Subcutaneous abdominal adipose tissue (tissue), 5 donors: ENCODE measurements around the gene SH3RF3.

ENCODE experiments used
- H3K27ac ChIP-seq: one replicate; pipeline ENCODE4 v1.7.0; 2013; ENCODE audit warnings: low read depth, mild to moderate bottlenecking, inconsistent platforms, low read length, moderate library complexity
- H3K27me3 ChIP-seq, 5 donors: one replicate each; pipeline ENCODE4 v1.7.0; 2013; ENCODE audit warnings: low read length in 5 of 5, inconsistent platforms in 1 of 5; ENCODE audit not compliant: control insufficient read depth in 5 of 5, insufficient read depth in 4 of 5
- H3K36me3 ChIP-seq, 5 donors: one replicate each; pipeline ENCODE4 v1.7.0; 2013; ENCODE audit warnings: low read length in 5 of 5; ENCODE audit not compliant: control insufficient read depth in 5 of 5, insufficient read depth in 5 of 5
- H3K4me1 ChIP-seq, 5 donors: one replicate each; pipeline ENCODE4 v1.7.0; 2013; ENCODE audit warnings: low read length in 5 of 5, mild to moderate bottlenecking in 3 of 5, moderate library complexity in 1 of 5; ENCODE audit not compliant: control insufficient read depth in 5 of 5, insufficient read depth in 5 of 5
- H3K4me3 ChIP-seq, 5 donors: one replicate each; pipeline ENCODE4 v1.7.0; 2013; ENCODE audit warnings: low read length in 5 of 5, low read depth in 1 of 5
- H3K9ac ChIP-seq, 5 donors: one replicate each; pipeline ENCODE4 v1.7.0; 2013; ENCODE audit warnings: low read length in 5 of 5, mild to moderate bottlenecking in 4 of 5, moderate library complexity in 3 of 5
- H3K9me3 ChIP-seq, 5 donors: one replicate each; pipeline ENCODE4 v1.7.0; 2013; ENCODE audit warnings: low read length in 5 of 5; ENCODE audit not compliant: control insufficient read depth in 5 of 5
- donor health status: healthy.
- donor health status: healthy.
- donor health status: healthy.
- donor health status: healthy.
- donor health status: healthy.

Gene SH3RF3

GRCh38 chr2:109205447-109205846 lies 76.4 kb downstream of the SH3RF3 start:
- no peak overlapping the region for H3K4me3 ChIP-seq
- H3K9me3 ChIP-seq, result peaks cover 0 to 6% (median 5%) of the 10 kb centered on the region in 5 donors
- peaks cover 0 to 2% (median 0%) of the 10 kb centered on the region in 5 donors for H3K36me3 ChIP-seq
- no peak overlapping the region for H3K9ac ChIP-seq
- no peaks in the 10 kb centered on the region for H3K27me3 ChIP-seq
- H3K27ac ChIP-seq, result no peak overlapping the region
- H3K4me1 ChIP-seq, result peaks cover 5 to 28% (median 20%) of the 10 kb centered on the region in 5 donors

- H3K27ac ChIP-seq, result no peak overlapping the region
- peaks cover 0 to 2% (median 0%) of the 10 kb centered on the region in 5 donors for H3K36me3 ChIP-seq
- no peaks in the 10 kb centered on the region for H3K27me3 ChIP-seq
- H3K4me1 ChIP-seq, result peaks cover 5 to 29% (median 21%) of the 10 kb centered on the region in 5 donors
- no peak overlapping the region for H3K9ac ChIP-seq
- H3K9me3 ChIP-seq, result peaks cover 0 to 6% (median 5%) of the 10 kb centered on the region in 5 donors
- no peak overlapping the region for H3K4me3 ChIP-seq
These were observed 77.7 kb downstream of the SH3RF3 start for GRCh38 chr2:109206569-109207146.

- Histone ChIP-seq H3K4me1 (peaks cover 5 to 28% (median 20%) of the 10 kb centered on the region in 5 donors), H3K27me3 (no peaks in the 10 kb centered on the region), H3K9me3 (peaks cover 0 to 6% (median 5%) of the 10 kb centered on the region in 5 donors), H3K4me3 (no peak overlapping the region), H3K36me3 (peaks cover 0 to 2% (median 0%) of the 10 kb centered on the region in 5 donors), H3K27ac (no peak overlapping the region), H3K9ac (no peak overlapping the region)
These were observed 78.2 kb downstream of the SH3RF3 start for GRCh38 chr2:109207176-109207575.

DNA sequence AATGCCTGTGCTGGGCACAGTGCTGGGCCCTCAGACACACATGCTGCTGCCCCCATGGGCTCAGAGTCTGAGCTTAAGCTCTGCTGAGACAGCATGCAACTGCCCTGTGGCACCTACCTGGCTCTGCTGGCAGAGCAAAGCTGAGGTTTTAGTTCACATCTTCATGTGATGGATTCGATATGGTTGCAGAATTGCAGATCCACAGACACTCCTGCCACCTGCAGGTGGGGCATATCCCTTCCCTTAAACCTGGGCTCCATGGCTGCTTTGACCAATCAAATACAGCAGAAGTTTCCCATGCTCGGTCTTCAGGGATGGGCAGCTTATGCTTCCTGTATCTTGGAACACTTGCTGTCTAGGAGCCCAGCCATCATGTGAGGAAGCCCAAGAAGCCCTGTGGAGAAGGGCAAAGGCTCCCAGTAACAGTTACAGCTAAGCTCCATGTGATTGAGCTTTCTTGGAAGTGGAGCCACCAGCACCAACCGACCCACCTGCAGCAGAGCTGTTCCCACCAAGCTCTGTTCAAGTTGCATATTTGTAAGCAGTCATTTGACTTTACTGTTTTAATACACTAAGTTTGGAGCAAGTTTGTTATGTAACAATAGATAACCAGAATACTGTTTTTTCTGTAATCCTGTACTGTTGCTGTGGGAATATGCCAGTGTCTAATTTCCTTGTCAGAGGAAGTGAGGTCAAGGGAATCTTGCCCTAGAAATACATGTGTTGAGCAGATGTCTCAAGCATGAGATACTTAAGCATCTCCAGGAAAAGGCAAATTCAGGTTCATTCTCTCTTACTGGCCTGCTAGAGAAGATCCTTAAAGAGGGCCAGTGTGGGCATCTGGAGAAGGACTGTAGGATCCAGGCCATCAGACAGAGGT lies 79.3 kb downstream of the SH3RF3 start:
- H3K4me1 ChIP-seq, result peaks cover 5 to 30% (median 21%) of the 10 kb centered on the region in 5 donors
- no peaks in the 10 kb centered on the region for H3K27me3 ChIP-seq
- no peak overlapping the region for H3K9ac ChIP-seq
- H3K36me3 ChIP-seq, result no peaks in the 10 kb centered on the region
- no peak overlapping the region for H3K4me3 ChIP-seq
- peaks cover 0 to 6% (median 5%) of the 10 kb centered on the region in 5 donors for H3K9me3 ChIP-seq
- H3K27ac ChIP-seq, result no peak overlapping the region

DNA sequence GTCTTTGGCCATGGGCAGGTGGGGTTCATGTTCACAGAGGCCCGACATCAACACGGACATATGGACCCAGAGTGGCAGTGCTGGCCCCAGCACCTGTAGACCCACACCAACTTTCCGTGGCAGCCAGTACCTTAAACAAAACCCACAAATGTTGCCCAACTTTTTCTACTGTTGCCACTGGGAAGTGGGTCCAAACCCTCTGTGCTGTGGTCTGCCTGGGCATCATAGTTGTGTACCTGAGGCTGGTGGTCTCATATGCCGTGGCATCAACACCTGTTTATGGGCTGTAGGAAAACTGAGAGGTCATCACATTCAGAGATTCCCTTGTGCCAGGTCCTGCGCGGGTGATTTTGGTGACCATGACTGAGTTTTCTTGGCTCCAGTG lies 79.9 kb downstream of the SH3RF3 start:
- Histone ChIP-seq H3K27me3 (no peaks in the 10 kb centered on the region), H3K36me3 (no peaks in the 10 kb centered on the region), H3K9ac (no peak overlapping the region), H3K4me3 (no peak overlapping the region), H3K4me1 (peaks cover 5 to 36% (median 28%) of the 10 kb centered on the region in 5 donors), H3K9me3 (peaks cover 0 to 6% (median 5%) of the 10 kb centered on the region in 5 donors), H3K27ac (no peak overlapping the region)

DNA sequence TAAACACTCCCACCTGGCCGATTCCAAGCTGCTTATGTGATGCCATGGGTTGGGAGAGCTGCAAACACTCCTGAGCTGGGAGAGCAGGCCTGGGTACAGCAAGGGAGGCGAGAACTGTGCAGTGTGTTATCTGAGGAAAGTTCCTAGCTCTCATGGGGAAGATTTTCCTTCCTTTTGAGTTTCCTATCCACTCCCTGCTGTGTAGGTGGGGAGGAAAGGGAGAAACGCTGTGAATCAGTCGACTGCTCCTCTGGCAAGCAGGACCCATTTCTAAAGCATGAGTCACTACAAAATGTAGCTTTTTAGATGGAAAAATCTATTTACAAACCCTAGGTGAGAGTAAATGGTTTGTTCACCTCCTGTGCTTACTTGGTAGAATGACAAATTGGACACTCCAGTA lies 80.4 kb downstream of the SH3RF3 start:
- peaks cover 5 to 37% (median 32%) of the 10 kb centered on the region in 5 donors for H3K4me1 ChIP-seq
- no peak overlapping the region for H3K27ac ChIP-seq
- peaks cover 0 to 6% (median 5%) of the 10 kb centered on the region in 5 donors for H3K9me3 ChIP-seq
- H3K36me3 ChIP-seq, result no peaks in the 10 kb centered on the region
- no peaks in the 10 kb centered on the region for H3K27me3 ChIP-seq
- peak overlapping the region in 1 of 5 donors; percentile 12 for H3K9ac ChIP-seq
- no peak overlapping the region for H3K4me3 ChIP-seq

DNA sequence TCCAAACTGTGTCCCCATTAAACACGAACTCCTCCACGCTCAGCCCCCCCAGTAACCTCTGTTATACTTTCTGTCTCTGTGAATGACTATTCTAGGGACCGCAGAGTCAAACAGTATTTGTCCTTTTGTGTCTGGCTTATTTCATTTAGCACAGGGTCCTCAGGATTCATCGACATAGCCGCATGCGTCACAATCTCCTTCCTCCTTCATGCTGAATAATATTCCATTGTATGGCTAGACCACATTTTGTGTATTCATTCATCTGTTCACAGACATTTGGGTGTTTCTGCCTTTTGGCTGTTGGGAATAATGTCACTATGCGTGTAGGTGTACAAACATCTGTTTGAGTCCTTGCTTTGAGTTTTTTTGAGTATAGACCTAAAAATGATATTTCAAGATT lies 80.9 kb downstream of the SH3RF3 start:
- Histone ChIP-seq H3K27ac (no peak overlapping the region), H3K9me3 (peaks cover 0 to 6% (median 5%) of the 10 kb centered on the region in 5 donors)

GRCh38 chr2:109210431-109211200 lies 81.6 kb downstream of the SH3RF3 start:
- peaks cover 0 to 6% (median 5%) of the 10 kb centered on the region in 5 donors for H3K9me3 ChIP-seq
- H3K9ac ChIP-seq, result no peak overlapping the region
- no peak overlapping the region for H3K4me3 ChIP-seq
- peaks cover 5 to 39% (median 36%) of the 10 kb centered on the region in 5 donors for H3K4me1 ChIP-seq
- no peaks in the 10 kb centered on the region for H3K27me3 ChIP-seq
- H3K36me3 ChIP-seq, result no peaks in the 10 kb centered on the region
- H3K27ac ChIP-seq, result no peak overlapping the region

More for the DNA sequence above, 80.9 kb downstream of the SH3RF3 start:
- Histone ChIP-seq H3K27me3 (no peaks in the 10 kb centered on the region), H3K36me3 (no peaks in the 10 kb centered on the region), H3K9ac (no peak overlapping the region), H3K4me3 (no peak overlapping the region), H3K4me1 (peaks cover 5 to 39% (median 36%) of the 10 kb centered on the region in 5 donors)

DNA sequence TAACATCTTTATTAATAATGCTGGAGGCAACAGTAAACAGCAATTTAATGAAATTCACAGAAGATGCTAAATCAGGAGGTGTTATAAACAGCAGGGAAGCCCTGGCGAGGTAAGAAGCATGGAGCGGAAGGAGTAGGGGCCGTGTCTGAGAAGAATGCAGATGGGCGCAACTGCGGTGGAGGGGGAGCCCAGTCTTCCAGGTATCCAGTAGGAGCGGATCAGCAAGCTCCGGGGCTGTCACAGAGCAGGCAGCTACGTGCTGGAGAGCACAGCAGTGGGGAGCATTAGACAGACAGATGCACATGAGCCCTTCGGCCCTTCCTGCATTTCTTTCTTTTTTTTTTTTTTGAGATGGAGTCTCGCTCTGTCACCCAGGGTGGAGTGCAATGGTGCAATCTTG lies 82.3 kb downstream of the SH3RF3 start:
- no peaks in the 10 kb centered on the region for H3K36me3 ChIP-seq
- H3K27me3 ChIP-seq, result no peaks in the 10 kb centered on the region
- H3K27ac ChIP-seq, result no peak overlapping the region
- H3K4me1 ChIP-seq, result peaks cover 5 to 39% (median 36%) of the 10 kb centered on the region in 5 donors
- peaks cover 0 to 6% (median 5%) of the 10 kb centered on the region in 5 donors for H3K9me3 ChIP-seq
- no peak overlapping the region for H3K9ac ChIP-seq
- H3K4me3 ChIP-seq, result no peak overlapping the region
